NCI-H748 (cell line): ENCODE data around the gene USP6NL.

Experiments used
- DNase-seq: peaks from one replicate; lab custom pipeline; 2025; ENCODE audit not compliant: unreplicated experiment; lab: John Stamatoyannopoulos, UW

The USP6NL gene

DNA sequence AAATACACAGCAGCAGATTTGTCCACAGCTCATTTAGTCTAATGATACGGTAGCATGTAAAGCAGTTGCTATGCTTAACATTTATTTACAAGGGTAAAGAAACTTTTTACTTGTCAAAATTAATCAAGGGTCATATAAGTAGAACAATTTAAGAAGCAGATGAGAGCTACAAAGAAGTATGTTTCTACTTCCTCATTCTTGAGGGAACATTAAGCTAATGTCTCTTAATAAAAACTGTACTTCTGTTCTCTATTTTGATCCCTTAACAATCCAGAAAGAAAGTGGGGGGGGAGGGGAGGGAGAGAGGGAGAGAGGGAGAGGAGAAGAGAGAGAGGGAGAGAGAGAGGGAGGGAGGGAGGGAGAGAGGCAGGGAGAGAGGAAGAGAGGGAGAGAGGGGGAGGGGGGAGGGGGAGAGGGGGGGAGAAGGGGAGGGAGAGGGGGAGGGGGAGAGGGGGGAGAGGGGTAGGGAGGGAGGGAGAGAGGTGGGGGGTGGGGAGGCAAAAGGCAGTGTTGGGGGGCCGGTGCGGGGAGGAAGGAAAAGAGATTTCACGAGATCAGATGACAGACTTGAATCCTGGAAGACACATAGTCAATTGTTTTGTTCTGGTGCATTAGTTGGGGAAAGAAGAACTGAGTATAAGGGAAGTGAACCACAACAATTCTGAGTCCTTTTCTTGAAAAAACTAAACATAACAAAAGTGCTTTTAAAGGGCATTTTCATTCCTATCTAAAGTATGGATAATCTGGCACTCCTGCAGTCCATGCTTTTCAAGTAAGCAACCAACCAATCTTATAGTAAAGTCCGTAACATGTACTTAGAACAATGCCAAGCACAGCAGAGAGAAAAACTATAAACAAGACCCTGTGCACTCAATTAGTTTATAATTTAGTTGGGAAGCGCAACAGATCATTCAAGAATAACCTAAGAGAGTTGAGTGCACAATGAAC, 128.0 kb downstream of the USP6NL start:
- DNase-seq: no peak

DNA sequence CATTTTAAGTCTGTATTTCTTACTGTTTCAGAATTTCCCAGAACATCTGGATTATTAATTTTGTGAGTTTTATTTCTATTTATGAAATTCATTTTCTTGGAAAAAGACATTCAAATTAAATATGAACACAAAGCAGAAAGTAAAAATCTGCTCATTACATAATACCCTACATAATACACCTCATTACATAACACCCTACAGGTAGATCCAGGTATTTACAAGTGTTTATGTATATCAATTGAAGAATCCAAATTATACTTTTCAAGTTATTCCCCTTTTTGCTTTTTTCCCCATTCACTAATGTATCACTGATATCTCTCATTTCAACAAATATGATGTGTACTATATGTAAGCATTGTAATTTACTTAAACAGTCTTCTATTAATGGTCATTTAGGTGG, 129.1 kb downstream of the USP6NL start:
- DNase-seq: no peak

DNA sequence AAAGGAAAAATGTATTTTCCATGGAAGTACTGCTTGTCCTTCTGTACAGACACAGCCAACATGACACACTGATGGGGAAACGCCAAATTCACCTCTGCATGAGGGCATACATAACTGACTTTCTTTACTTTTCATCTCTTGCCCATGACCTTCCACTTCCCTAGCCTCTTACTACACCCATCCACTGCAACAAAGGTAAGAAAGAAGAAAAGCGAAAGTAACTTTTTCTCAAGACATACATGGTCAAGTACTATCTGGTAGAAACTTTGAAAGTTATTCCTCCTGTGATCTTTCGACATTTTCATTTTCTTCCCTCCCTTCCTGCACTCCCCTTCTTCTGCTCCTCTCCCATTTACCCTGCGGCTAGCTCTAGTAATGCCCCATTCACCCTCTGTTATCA, 130.8 kb downstream of the USP6NL start:
- no peak for DNase-seq

DNA sequence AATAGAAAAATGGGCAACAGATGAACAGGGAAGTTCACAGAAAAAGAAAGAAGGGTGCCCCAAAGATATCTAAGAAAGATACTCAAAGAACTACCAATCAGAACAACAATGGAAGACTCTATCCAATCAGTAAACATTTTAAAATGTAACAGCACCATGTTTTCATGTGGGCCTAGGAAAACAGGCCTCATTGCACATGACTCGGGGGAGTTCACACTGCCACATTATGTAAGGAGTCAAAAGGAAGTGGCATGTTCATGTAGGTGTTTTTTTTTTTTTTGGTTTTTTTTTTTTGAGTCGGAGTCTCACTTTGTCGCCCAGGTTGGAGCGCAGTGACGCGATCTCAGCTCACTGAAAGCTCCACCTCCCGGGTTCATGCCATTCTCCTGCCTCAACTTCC, 132.2 kb downstream of the USP6NL start:
- DNase-seq: no peak

DNA sequence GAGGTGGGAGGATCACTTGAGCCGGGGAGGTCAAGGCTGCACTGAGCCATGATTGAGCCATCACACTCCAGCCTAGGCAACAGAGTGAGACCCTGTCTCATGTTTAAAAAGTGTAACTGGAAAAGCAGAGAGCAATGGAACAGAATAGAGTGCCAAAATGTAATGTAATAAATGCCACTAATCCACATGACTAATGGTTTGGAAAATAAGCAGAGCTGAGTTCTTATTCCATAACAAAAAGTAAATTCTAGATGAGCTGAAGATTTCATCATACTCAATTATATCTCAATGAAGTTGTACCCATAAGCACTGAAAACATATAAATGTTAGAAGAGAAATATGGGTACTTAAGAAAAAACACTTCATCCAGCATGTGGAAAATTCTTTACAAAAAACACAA, 132.6 kb downstream of the USP6NL start:
- no peak for DNase-seq

DNA sequence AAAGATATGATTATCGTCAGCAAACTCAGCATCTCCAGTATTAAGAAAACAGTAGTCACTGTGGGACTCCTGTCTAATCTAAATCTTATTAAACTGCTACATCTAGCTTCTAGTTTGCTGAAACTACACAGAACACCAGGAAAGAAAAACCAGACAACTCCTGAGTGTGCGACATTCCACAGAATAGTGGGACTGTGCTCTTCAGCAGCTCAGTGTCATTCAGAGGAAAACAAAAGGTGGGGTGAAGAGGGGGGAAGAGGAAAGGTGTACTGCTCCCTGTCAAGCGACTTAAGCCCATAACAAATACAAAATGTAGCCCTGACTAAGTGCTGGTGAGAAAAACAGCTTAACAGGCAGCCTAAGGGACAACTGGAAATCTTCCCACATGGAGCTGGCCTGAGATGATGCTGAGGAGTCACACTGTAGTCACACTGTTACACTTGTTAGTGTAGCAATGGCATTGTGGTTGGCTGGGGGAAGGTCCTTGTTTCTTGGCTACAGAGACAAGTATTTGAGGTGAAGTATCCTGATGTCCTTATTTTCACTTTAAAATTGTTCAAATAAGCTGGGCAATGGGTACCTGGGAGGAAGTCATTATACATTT, 135.5 kb downstream of the USP6NL start:
- no peak for DNase-seq

DNA sequence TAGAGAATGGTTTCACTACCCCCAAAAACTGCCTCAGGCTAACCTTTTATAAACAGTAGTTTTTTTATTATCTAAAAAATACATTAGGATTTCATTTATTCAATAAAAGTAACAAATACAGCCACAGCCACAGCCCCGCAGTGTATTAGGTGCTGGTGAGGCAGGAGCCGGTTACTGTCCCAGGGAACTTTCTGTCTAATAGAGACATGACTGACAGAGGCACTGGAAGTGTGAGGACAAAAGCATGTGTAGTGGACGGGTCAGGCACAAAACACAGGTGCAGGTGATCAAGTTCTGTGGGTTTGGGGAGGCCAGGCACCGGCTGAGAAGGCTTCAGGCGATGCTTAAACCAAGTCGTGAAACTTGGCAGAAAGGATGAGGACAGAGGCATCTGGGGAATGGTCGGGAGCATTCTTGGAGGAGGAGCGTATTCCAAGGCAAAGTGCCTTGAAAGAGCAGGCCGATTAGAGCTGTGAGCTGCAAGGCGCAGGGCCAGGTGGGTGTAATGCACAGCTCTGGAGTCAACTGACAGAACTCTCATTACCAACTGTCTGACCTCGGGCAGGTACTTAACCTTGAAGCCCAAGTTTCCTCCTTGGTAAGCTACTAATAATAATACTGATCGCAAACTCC, 138.2 kb downstream of the USP6NL start:
- DNase-seq: no peak

DNA sequence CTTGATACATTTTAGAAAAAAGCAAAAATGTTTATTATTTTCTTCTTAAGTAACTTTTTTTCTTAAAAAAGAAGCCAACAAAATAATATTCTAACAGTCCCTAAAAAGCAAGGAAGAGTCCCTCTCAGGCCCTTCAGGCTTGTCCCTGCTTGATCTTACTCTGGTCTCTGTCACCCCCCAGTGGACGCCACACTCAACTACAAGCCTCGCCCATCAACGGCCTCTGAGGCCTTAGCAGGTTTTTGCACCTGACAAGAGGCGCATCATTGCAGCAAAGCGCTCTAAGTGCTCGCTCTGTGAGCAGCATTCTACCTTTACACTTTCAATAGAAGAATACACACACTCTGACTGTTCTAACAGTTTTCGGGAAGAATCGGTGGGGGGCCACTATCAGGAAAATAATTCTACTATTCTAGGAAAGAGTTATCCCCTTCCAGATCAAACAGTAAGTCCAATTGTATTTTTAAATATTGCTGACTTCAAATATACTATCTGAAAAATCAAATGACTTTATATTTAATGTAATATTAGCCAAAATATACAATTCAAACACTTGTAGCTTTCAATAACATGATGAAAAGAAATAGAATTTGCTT, 139.2 kb downstream of the USP6NL start:
- peak; percentile 57 for DNase-seq

DNA sequence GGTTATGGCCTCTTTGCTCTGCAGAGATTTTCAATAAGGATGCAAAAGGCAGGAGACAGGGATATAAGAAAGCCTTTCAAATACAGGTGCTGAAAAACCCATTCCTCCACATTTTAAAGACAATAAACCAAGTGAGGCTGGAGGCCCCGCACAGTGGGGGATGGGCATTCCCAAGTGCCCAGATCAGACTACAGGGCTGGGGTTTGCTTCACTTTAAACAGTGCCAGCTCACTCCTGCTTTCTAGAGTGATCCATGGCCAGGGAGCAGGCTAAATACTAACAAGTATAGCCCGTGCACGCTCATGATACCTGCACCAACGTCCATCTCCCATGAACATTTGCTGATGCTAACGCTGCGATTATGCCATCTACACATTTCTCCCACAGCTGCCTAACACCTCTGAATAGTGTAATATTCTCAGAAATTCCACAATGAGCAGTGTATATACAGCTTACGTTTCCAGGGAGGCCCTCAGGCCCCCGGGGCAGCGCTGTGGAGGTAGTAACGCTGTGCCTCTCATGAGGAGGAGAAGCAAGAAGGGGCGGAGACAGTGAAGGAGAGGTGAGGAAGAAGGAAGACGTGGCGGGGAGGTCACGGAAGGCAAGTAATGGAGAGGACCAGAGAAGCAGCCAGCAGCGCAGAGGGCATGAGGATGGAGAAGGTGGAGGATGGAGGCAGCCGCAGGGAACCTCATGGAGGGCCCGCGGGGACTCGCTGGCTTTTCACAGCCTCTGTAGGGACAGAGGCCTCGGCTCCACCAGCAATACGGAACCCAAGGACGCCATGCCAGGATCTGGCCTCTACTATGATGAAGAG, 141.7 kb downstream of the USP6NL start:
- no peak for DNase-seq

DNA sequence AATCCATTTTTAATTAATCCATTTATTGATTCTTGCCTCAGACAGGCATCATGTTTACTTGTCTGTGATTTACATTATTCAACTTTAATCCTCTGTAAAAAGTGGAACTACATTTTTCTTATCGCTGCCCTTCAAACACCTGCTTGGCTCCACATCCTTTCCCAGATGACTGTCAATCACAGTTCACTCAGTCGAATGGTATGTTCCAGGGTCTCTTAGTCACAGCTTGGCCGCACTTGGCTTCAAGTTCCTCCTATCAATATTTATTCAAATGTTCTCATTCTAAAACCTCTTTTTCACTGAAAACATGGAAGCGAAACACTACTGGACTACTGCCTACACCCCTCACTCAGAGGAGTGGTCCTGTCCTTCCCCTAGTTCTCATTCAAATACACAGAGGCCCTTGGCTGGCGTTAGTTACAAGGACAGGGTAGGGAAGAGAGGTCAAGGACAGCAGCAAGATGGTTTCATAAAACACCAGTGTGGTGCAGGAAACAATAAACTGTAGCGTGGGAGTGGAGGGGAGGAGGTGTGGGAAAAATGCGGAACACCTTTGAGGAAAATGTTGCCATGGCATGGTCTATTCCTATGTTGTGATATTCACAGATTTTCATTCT, 143.2 kb downstream of the USP6NL start:
- no peak for DNase-seq

DNA sequence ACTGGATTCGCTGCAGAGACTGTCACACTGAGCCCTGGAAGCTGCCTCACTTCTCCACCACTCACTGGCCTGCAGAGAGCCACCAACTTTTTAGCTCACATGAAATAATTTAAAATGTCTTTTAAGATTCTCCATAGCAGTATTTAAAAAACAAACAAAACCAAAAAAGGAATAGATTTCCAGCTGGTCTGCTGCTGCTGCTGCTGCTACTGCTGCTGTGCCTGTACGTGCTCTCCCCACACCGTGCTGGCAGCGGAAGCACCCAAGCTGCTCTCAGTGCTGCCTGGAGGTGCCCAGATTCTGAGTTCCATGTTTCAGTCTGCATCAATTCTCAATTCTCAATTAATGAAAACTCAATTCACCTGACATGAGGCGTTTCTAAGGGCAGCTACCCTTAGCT, 146.0 kb downstream of the USP6NL start:
- DNase-seq: no peak

DNA sequence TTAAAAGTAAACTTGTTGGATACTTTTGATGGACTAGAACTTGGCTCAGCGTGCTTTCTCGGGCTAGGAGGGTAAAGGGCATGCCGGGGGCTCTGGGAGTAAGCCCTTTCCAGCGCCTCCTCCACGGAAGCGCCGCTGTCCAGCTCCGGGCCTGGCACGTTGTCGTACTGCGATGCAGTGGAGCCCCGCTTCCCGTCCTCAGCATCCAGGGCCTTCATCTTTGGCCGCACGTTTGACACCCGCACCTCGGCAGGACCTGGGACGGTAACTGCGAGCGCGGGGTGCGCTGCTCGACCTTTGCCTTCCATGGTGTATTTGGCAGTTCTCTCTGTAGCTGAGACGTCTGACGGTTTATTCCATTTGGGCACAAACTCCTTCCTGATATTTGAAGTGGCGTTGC, 148.3 kb downstream of the USP6NL start:
- DNase-seq: no peak

DNA sequence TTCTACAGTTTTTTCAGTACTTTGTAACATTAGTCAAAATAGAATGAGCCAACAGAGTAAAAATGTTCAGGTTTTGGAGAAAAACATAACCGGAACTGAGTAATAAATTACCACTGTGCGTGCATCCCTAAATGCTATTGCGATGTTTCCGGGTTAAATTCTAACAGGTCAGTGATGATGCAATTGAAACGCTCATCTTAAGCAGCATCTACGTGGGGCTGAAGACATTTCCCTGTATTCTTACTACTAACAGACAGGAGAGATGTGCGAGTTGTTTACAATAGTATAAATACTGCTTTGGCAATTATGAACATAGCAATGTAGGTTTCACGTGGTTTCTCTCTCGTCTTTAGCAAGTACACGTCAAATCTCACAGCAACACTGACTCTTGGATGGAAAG, 149.4 kb downstream of the USP6NL start:
- no peak for DNase-seq

DNA sequence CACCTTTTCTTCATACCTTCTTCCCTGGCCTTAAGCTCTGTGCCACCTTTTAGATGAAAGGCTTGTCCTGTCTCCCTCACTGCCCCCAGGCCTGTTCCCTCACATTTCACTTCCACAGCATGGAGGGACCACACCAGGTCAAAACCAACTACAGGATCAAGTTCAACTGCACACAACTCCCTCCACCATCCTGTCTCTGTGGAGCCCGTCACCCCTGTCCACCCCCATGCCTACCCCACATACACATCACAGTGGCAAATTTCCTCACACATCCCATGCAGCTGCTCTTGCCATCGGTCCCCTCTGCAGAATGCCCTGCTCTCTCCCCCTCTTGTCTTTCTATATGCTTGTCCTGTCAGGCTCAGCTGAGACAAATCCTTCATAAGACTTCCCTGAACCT, 154.1 kb downstream of the USP6NL start:
- no peak for DNase-seq

DNA sequence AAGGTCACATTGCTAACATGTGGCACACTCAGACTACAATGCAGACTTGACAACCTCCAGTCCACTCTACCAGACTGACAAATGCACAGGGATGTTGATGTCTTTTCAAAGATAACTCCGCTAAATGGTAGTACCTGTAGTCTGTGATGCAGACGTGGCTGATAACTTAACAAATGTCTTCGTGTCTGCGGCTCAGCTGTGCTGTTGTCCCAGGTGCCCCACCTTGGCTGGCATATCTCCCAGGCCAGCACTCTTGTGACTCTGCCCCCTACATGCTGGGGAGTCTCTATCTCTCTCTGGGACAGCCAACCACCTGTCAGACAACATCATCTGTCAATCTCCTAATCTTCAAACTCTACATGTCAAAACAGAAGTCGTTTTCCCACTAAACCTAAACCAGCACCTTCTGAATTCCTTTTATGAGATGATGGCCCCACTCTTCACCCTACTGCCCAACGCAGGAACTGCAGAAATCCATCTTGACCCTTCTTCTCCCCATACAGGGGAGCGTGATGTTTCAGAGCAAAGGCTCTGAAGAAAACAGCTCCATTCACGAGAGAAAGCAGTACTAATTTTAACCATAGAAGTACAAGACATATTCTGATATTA, 156.4 kb downstream of the USP6NL start:
- DNase-seq: no peak

DNA sequence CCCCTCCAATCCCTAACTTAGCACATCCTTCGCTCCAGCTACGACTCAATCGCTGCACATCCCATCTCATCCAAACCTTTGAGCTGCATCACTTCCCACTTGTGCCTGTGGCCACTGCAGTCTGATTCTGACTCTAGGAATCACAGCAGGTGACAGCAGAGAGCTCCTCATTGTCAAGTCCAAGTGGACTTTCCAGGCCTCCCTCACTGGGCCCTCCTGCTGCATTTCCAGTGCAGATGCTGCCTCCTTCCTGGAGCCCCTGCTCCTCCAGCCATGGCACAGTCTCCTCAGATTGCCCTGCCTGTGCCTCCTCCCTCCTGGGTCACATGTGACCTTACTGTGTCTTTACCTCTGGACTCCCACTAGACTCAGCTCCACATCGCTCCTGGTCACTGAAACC, 157.3 kb downstream of the USP6NL start:
- no peak for DNase-seq

DNA sequence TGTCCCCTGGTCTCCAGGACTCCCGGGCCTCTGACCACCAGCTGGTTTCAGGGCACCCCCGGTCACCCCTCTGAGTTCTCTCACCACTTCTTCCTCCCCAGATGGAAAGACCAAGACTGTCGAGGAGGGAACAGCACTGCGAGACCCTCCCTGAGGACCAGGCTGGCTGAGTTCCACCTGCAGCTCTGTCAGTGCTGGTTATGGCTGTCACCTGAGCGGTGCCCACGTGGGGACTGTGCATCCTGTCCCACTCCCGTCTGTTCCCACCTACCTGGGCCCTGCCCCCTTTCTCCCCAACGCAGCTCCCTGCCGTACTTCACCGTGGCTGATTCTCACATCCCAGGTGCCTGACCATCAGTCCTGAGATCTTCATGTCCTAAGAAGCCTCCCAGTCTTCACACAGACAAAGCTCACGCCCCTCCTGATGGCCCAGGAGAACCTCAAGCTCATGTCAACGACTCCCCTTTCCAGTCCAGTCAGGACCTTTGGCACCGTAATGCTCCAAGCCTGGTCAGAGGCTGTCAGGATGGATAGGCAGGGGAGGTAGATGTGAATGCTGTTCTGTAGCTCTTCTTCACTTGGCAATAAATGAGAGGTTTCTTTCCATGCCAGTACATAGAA, 159.7 kb downstream of the USP6NL start:
- DNase-seq: no peak

DNA sequence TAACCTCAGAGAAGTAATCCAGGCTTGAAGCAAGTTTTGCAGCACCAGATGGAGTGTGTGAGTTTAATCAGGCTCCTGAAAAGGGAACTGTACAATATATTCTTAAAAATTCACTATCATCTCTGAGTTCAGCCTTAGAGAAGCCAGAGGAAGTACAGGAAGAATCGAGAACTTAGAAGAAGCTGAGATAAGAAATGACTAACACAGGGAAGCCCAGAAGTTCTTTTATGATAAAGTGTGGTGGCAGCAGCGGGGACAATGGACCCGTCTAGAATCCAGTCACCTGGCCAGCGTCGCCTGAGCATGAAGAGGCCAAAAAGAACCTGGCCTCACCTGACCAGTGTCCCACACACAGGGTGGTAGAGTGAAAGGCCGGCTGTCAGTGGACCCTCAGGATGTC, 161.0 kb downstream of the USP6NL start:
- no peak for DNase-seq

DNA sequence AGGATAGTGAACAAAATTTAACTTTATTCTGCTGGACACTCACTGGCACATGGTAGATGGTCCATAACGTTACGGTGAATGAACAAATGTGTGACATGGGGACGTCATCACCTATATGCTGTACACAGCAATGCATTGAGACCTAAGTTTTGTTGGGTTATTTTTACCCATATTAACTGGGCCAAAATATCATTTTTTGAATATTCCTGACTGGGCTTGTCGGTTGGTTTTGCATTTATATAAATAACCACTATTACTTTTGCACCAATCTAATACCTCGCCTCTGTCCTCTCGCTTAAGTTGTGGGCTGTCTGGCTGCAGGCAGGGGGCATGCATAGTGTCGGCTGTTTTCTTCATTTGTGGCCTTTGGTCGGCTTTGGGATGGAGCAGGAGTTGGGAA, 161.7 kb downstream of the USP6NL start:
- no peak for DNase-seq
